Mucosa of descending colon (tissue), 3 donors: ENCODE data around the gene TK1. TPM values are rescaled to one million over a fixed set of nuclear protein-coding genes. Genes with fewer than 3 reads are reported as not detected.

ENCODE experiments used
- ATAC-seq: fragments of 200-7000 bp; cut with Tn5 transposase; one replicate; pipeline ENCODE4 v1.9.1; 2020; ENCODE audit warnings: mild to moderate bottlenecking, moderate library complexity
- DNase-seq, 3 donors: peaks; one replicate each; pipeline ENCODE4 v3.0.0-alpha.2; 2020
- H3K36me3 ChIP-seq: fragments of 200-600 bp; one replicate; pipeline ENCODE4 v1.8.0; 2021; ENCODE audit warnings: low read depth, mild to moderate bottlenecking
- H3K4me1 ChIP-seq: fragments of 200-600 bp; one replicate; pipeline ENCODE4 v1.8.0; 2021; ENCODE audit warnings: low read depth, mild to moderate bottlenecking
- H3K4me3 ChIP-seq: fragments of 200-600 bp; one replicate; pipeline ENCODE4 v1.8.0; 2021; ENCODE audit warnings: mild to moderate bottlenecking
- H3K9me3 ChIP-seq: fragments of 200-600 bp; one replicate; pipeline ENCODE4 v1.8.0; 2021; ENCODE audit warnings: mild to moderate bottlenecking
- intact Hi-C, 2 donors: fragments of 100-400 bp; cut with DNase I in 1 of 2; cut with micrococcal nuclease in 1 of 2; formaldehyde crosslinking; loops; one replicate each; pipeline versions ENCODE4 v1.11.0 to v1.11.1; 2022; cut with DNase I, micrococcal nuclease
- total RNA-seq, 3 donors: library from RNA; stranded (reverse); fragmentation: NEBNext Ultra II Directional in 2 of 3; extraction: Animal tissue kit (Norgen Biotek cat#: 25700) in 2 of 3; gene quantifications; one replicate each; pipeline versions ENCODE4 v1.2.1 to v1.2.4, GENCODE V29; 2021 to 2023
- TF ChIP-seq, protein P1 (sequence below): fragments of 200-600 bp; IDR thresholded peaks from one replicate; pipeline ENCODE4 v1.8.0; 2022; ENCODE audit warnings: antibody characterized with exemption, mild to moderate bottlenecking
- donor health status: DM: no; HTN: no; CAD: no; lungs with moderate emphysema.
- donor health status: DM: no; HTN: no; CAD: no.
- donor health status: DM: no; HTN: yes; CAD: no.

TK1 gene
- total RNA-seq, 3 donors from 2014 or later, result 8.9 to 46.5 (median 10.2) TPM

DNA sequence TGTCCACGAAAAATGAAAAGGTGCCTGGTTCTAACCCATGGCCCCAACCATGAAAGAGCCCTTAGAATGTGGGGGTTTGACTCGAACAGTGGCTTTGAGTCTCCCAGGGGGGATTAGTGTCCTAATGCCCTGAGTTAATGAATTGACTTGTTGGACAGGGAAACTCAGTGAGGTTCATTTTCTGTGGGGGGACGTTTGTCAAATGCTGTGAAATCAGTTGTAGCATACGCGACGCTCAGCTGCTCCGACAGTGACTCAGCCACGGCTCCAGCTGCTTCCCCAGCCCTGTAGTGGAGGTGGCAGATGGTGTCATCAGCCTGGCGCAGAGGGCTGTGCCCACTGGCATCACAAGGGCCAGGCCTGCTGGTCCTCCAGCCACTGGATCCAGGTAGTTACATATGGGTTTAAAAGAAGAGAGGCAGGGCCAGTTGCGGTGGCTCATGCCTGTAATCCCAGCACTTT, 40.6 kb upstream of the TK1 start:
- intact Hi-C loops, result no loop called here
- no peak for DNase-seq
- H3K4me3 ChIP-seq, result no peak overlapping the region
- no peaks in the 10 kb centered on the region for H3K4me1 ChIP-seq
- TF ChIP-seq, protein P1, sequence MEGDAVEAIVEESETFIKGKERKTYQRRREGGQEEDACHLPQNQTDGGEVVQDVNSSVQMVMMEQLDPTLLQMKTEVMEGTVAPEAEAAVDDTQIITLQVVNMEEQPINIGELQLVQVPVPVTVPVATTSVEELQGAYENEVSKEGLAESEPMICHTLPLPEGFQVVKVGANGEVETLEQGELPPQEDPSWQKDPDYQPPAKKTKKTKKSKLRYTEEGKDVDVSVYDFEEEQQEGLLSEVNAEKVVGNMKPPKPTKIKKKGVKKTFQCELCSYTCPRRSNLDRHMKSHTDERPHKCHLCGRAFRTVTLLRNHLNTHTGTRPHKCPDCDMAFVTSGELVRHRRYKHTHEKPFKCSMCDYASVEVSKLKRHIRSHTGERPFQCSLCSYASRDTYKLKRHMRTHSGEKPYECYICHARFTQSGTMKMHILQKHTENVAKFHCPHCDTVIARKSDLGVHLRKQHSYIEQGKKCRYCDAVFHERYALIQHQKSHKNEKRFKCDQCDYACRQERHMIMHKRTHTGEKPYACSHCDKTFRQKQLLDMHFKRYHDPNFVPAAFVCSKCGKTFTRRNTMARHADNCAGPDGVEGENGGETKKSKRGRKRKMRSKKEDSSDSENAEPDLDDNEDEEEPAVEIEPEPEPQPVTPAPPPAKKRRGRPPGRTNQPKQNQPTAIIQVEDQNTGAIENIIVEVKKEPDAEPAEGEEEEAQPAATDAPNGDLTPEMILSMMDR, result no peak
- no peaks in the 10 kb centered on the region for H3K9me3 ChIP-seq
- no peak for ATAC-seq
- no peaks in the 10 kb centered on the region for H3K36me3 ChIP-seq

DNA sequence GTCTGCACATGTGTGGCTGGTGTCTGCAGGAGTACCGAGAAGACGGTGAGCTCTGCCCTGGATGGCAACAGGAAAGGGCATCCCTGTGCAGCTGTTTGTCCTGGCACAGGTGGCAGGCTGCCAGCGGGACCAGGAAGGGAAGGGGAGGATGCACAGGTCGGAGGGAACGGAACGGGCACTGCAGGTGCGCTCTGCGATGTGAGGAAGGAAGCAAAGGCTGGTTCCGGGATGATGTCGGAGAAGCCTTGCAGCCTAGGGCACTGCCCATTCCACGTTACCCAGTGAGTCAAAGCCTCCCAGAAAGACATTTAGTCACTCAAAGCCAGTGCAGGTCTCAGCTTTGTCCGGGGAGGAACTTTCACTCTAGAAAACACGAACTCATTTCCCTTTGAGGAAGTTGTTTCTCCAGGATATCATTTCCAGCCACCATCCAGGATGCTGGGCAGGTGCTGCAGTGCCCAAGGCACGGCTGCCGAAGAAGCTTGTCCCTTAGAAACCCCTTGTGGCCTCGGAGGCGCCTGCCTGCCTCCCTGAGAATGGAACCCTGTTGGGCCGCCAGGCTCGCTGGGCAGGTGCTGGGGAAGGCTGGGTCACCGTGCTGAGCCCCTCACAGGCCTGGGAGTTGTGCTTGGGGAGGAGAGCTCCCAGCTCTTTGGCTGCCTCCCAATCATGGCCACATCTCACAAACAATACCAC, 40.1 kb upstream of the TK1 start:
- ATAC-seq, result peak; percentile 75

DNA sequence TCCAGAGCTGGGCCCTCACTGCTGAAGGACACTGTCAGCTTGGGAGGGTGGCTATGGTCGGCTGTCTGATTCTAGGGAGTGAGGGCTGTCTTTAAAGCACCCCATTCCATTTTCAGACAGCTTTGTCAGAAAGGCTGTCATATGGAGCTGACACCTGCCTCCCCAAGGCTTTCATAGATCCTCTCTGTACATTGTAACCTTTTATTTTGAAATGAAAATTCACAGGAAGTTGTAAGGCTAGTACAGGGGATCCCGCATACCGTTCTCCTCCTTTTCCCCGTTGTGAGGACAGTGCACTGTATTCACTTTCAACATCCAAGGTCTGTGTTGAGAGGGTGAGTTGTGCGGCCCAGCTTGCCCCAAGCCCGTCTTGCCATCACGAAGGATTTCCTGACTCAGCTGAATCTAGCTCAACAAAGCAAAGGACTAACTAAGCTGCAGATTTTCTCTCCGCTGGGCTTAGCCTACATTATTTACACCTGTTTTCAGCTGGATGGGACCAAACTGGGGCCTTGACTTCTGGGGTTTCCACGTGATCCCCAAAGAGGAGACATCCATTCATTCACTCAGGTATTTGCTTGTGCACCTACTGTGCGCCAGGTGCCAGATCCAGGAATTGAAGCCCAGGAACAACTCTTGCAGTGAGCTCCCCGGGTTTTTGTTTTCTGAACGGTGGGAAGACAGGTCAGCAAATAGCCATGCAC, 39.4 kb upstream of the TK1 start:
- Histone ChIP-seq H3K4me3 (no peak overlapping the region), H3K9me3 (no peaks in the 10 kb centered on the region), H3K36me3 (no peaks in the 10 kb centered on the region), H3K4me1 (no peaks in the 10 kb centered on the region)
- DNase-seq (no peak), ATAC-seq (no peak)
- intact Hi-C loops, result no loop called here
- TF ChIP-seq, protein P1, result no peak

More for the DNA sequence above, 40.1 kb upstream of the TK1 start:
- no peak overlapping the region for H3K4me3 ChIP-seq
- DNase-seq, result peak in 2 of 3 donors; percentile 20 to 62
- H3K36me3 ChIP-seq, result no peaks in the 10 kb centered on the region
- H3K9me3 ChIP-seq, result no peaks in the 10 kb centered on the region
- H3K4me1 ChIP-seq, result no peaks in the 10 kb centered on the region
- TF ChIP-seq, protein P1, result no peak
- intact Hi-C loops, result no loop called here

DNA sequence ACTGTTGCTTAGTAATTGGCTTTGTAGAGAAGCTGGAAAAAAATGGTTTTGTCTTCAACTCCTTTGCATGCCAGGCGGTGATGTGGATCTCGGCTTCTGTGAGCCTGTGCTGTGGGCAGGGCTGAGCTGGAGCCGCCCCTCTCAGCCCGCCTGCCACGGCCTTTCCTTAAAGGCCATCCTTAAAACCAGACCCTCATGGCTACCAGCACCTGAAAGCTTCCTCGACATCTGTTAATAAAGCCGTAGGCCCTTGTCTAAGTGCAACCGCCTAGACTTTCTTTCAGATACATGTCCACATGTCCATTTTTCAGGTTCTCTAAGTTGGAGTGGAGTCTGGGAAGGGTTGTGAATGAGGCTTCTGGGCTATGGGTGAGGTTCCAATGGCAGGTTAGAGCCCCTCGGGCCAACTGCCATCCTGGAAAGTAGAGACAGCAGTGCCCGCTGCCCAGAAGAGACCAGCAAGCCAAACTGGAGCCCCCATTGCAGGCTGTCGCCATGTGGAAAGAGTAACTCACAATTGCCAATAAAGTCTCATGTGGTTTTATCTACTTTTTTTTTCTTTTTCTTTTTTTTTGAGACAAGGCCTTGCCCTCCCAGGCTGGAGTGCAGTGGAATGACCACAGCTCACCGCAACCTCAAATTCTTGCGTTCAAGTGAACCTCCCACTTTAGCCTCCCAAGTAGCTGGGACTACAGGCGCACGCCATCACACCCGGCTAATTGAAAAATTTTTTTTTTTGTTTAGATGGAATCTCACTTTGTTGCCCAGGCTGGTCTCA, 38.4 kb upstream of the TK1 start:
- intact Hi-C loops, result no loop called here
- Histone ChIP-seq H3K4me1 (no peaks in the 10 kb centered on the region), H3K4me3 (no peak overlapping the region), H3K9me3 (no peaks in the 10 kb centered on the region), H3K36me3 (no peaks in the 10 kb centered on the region)
- ATAC-seq, result no peak
- TF ChIP-seq, protein P1, result no peak
- no peak for DNase-seq

DNA sequence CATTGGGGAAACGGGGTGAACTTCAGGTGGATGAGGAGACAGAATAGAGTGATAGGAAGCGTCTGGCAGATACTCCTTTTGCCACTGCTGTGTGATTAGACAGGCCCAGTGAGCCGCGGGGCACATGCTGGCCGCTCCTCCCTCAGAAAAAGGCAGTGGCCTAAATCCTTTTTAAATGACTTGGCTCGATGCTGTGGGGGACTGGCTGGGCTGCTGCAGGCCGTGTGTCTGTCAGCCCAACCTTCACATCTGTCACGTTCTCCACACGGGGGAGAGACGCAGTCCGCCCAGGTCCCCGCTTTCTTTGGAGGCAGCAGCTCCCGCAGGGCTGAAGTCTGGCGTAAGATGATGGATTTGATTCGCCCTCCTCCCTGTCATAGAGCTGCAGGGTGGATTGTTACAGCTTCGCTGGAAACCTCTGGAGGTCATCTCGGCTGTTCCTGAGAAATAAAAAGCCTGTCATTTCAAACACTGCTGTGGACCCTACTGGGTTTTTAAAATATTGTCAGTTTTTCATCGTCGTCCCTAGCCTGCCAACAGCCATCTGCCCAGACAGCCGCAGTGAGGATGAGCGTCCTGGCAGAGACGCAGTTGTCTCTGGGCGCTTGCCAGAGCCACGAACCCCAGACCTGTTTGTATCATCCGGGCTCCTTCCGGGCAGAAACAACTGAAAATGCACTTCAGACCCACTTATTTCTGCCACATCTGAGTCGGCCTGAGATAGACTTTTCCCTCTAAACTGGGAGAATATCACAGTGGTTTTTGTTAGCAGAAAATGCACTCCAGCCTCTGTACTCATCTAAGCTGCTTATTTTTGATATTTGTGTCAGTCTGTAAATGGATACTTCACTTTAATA, 37.6 kb upstream of the TK1 start:
- ATAC-seq, result no peak
- no peaks in the 10 kb centered on the region for H3K36me3 ChIP-seq
- TF ChIP-seq, protein P1, result no peak
- intact Hi-C loops, result no loop called here
- H3K4me3 ChIP-seq, result no peak overlapping the region
- DNase-seq, result no peak
- no peaks in the 10 kb centered on the region for H3K9me3 ChIP-seq
- H3K4me1 ChIP-seq, result no peaks in the 10 kb centered on the region
